K562 (cell line): ENCODE results near the gene CSK. TPM values are rescaled to one million over a fixed set of nuclear protein-coding genes. Genes with fewer than 3 reads are reported as not detected.

ENCODE experiments used
- ARID4B ChIP-seq: sonication (generic); formaldehyde crosslinking; IDR thresholded peaks from 2 replicates; pipeline ENCODE4 v1.8.0; 2022; ENCODE audit warnings: mild to moderate bottlenecking, missing genetic modification reagents
- FOXP1 ChIP-seq: sonication (generic); formaldehyde crosslinking; IDR thresholded peaks from 2 replicates; pipeline ENCODE4 v1.8.0; 2022; ENCODE audit warnings: mild to moderate bottlenecking, missing genetic modification reagents
- HDAC1 ChIP-seq, 2 experiments: fragments of 450-650 bp; IDR thresholded peaks; 2 replicates each; pipeline ENCODE4 v1.6.1; 2016 to 2017; ENCODE audit warnings: inconsistent platforms in 1 of 2, mild to moderate bottlenecking in 1 of 2, moderate library complexity in 1 of 2
- KAT7 ChIP-seq: sonication (generic); formaldehyde crosslinking; IDR thresholded peaks from 2 replicates; pipeline ENCODE4 v1.8.0; 2022; ENCODE audit warnings: missing genetic modification reagents, mild to moderate bottlenecking, borderline replicate concordance
- MAFK ChIP-seq: IDR thresholded peaks from 2 replicates; pipeline ENCODE4 v1.6.1; 2011; ENCODE audit warnings: low read length, improper control_type of control experiment
- MYBL2 ChIP-seq, 2 experiments: fragments of 450-650 bp in 1 of 2; sonication (generic) in 1 of 2; formaldehyde crosslinking in 1 of 2; IDR thresholded peaks; 2 replicates each; pipeline versions ENCODE4 v1.6.1 to v1.8.1; 2017 to 2022; ENCODE audit warnings: borderline replicate concordance in 1 of 2, inconsistent platforms in 1 of 2, low read depth in 1 of 2, mild to moderate bottlenecking in 1 of 2, missing genetic modification reagents in 1 of 2, moderate library complexity in 1 of 2
- MYC ChIP-seq, 2 experiments: fragments of 250-450 bp in 1 of 2; sonication (Bioruptor Pico) in 1 of 2; IDR thresholded peaks; 2 replicates each; pipeline versions ENCODE4 v1.5.1 to v1.6.1; 2012 to 2021; ENCODE audit warnings: low read depth in 2 of 2, borderline replicate concordance in 1 of 2, improper control_type of control experiment in 1 of 2, low read length in 1 of 2, mild to moderate bottlenecking in 1 of 2, moderate library complexity in 1 of 2
- NR2C2 ChIP-seq, 2 experiments: fragments of 200-800 bp in 1 of 2; sonication (Bioruptor generic) in 1 of 2; sonication (generic) in 1 of 2; formaldehyde crosslinking in 1 of 2; IDR thresholded peaks; 2 replicates each; pipeline versions ENCODE4 v1.6.1 to v1.8.0; 2016 to 2022; ENCODE audit warnings: mild to moderate bottlenecking in 1 of 2, missing compliant biosample characterization in 1 of 2, missing genetic modification characterization in 1 of 2, missing genetic modification reagents in 1 of 2
- RFX7 ChIP-seq: fragments of 250-450 bp; sonication (Bioruptor Pico); IDR thresholded peaks from 2 replicates; pipeline ENCODE4 v1.5.1; 2021; ENCODE audit warnings: mild to moderate bottlenecking
- SMAD1 ChIP-seq: fragments of 150-350 bp; IDR thresholded peaks from 2 replicates; pipeline ENCODE4 v1.6.1; 2014; ENCODE audit warnings: low read length, low read depth; ENCODE audit not compliant: partially characterized antibody
- ZNF23 ChIP-seq: fragments of 250-450 bp; sonication (Bioruptor Pico); IDR thresholded peaks from 2 replicates; pipeline ENCODE4 v1.4.0; 2020; ENCODE audit warnings: mild to moderate bottlenecking
- ZNF551 ChIP-seq: fragments of 250-450 bp; sonication (Bioruptor Pico); IDR thresholded peaks from 2 replicates; pipeline ENCODE4 v1.5.0; 2021; ENCODE audit warnings: mild to moderate bottlenecking, moderate library complexity
- ZNF592 ChIP-seq: fragments of 450-650 bp; IDR thresholded peaks from 2 replicates; pipeline ENCODE4 v1.6.1; 2017; ENCODE audit warnings: antibody characterized with exemption, mild to moderate bottlenecking
- polyA plus RNA-seq, 8 experiments: library from polyadenylated mRNA; depleted of rRNA in 4 of 8; stranded (reverse) in 5 of 8; unstranded in 3 of 8; fragments of >200 nt; fragmentation: Nextera tagmentation in 2 of 8; fragmentation: Illumina TruSeq in 1 of 8; extraction: Ambion mirVana in 2 of 8; extraction: Trizol in 1 of 8; gene quantifications; 2 replicates each; pipeline versions ENCODE4 v1.2.1 to v1.2.3, GENCODE V29; 2011 to 2014; ENCODE audit warnings: inconsistent platforms in 1 of 8, missing spikeins in 1 of 8
- total RNA-seq, 7 experiments: library from RNA; depleted of rRNA in 6 of 7; stranded (reverse); fragments of >200 nt in 6 of 7; fragmentation: Illumina TruSeq in 2 of 7; extraction: Trizol in 2 of 7; gene quantifications; 2 replicates each; pipeline versions ENCODE4 v1.2.1 to v1.2.3, GENCODE V29; 2011 to 2021; ENCODE audit warnings: low replicate concordance in 1 of 7
- TF ChIP-seq, protein P1 (sequence below), 2 experiments: fragments of 450-650 bp; conservative IDR thresholded peaks; 2 replicates each; pipeline ENCODE4 v1.6.1; 2017; ENCODE audit warnings: mild to moderate bottlenecking in 2 of 2, moderate library complexity in 2 of 2

Gene CSK
- total and polyA plus RNA-seq, 9 of the 15 experiments (the other 6 are each of a cell fraction or from before 2014, with no cell fraction given) = 1.5 to 112 (median 22.5) TPM

GRCh38 chr15:74781431-74782258 lies at the start of gene CSK (continued):
- TF ChIP-seq NR2C2 (CRISPR knock-in tag; IDR thresholded peaks at IDR 0.05) = no peak
- peak; percentile 3; the same call in 1 of the 2 replicates for TF ChIP-seq NR2C2 (tag; IDR thresholded peaks at IDR 0.05)
- no peak for TF ChIP-seq MYBL2 (IDR thresholded peaks at IDR 0.05; ENCODE audit: low read depth)
- no peak for TF ChIP-seq MYBL2 (CRISPR knock-in tag; IDR thresholded peaks at IDR 0.05; ENCODE audit: borderline replicate concordance)
- peak; percentile 45 for TF ChIP-seq MYC (IDR thresholded peaks at IDR 0.05; ENCODE audit: low read depth, low read length)
- TF ChIP-seq MYC (CRISPR knock-in tag; IDR thresholded peaks at IDR 0.05; ENCODE audit: borderline replicate concordance, low read depth) = no peak
- TF ChIP-seq FOXP1 (CRISPR knock-in tag) = 0 out of 2 replicates have a peak, but pooled peaks have one; percentile 47
- TF ChIP-seq ZNF551 = no peak
- TF ChIP-seq ZNF592 = no peak
- TF ChIP-seq MAFK = no peak
- TF ChIP-seq, protein P1, sequence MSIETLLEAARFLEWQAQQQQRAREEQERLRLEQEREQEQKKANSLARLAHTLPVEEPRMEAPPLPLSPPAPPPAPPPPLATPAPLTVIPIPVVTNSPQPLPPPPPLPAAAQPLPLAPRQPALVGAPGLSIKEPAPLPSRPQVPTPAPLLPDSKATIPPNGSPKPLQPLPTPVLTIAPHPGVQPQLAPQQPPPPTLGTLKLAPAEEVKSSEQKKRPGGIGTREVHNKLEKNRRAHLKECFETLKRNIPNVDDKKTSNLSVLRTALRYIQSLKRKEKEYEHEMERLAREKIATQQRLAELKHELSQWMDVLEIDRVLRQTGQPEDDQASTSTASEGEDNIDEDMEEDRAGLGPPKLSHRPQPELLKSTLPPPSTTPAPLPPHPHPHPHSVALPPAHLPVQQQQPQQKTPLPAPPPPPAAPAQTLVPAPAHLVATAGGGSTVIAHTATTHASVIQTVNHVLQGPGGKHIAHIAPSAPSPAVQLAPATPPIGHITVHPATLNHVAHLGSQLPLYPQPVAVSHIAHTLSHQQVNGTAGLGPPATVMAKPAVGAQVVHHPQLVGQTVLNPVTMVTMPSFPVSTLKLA (conservative IDR thresholded peaks at IDR 0.05) = peak; percentile 12 to 42; a peak in 1 of 4 replicates
- no peak for TF ChIP-seq KAT7 (CRISPR knock-in tag)
- TF ChIP-seq ARID4B = peak; percentile 82
- peak in 1 of 2 experiments; percentile 72; a peak in 2 of 4 replicates for TF ChIP-seq HDAC1 (IDR thresholded peaks at IDR 0.05)
- TF ChIP-seq ZNF23 = no peak
- TF ChIP-seq SMAD1 = no peak
- no peak for TF ChIP-seq RFX7 (CRISPR knock-in tag)
